ENCODE results near the gene NAV2. TPM values are rescaled to one million over a fixed set of nuclear protein-coding genes. Genes with fewer than 3 reads are reported as not detected.

Gene NAV2
- total RNA-seq, 1 donor from 2014 or later: 17.0 TPM

GRCh38 chr11:20048246-20048645 is 335.6 kb downstream of the NAV2 start:
- ATAC-seq: peak; percentile 19

GRCh38 chr11:20048707-20049106 is 336.1 kb downstream of the NAV2 start:
- no peak for ATAC-seq

- ATAC-seq: no peak
These were observed 336.6 kb downstream of the NAV2 start for GRCh38 chr11:20049231-20049630.

GRCh38 chr11:20050048-20050447 is 337.4 kb downstream of the NAV2 start:
- ATAC-seq: no peak

GRCh38 chr11:20050551-20051333 is 338.1 kb downstream of the NAV2 start:
- ATAC-seq: peak; percentile 75

- no peak for ATAC-seq
These were observed 339.1 kb downstream of the NAV2 start for GRCh38 chr11:20051469-20052399.

GRCh38 chr11:20053572-20053971 is 340.9 kb downstream of the NAV2 start:
- peak; percentile 52 for ATAC-seq

GRCh38 chr11:20054584-20054983 is 341.9 kb downstream of the NAV2 start:
- ATAC-seq: no peak

- ATAC-seq: no peak
These were observed 342.7 kb downstream of the NAV2 start for GRCh38 chr11:20055312-20055711.

- ATAC-seq: peak; percentile 87
These were observed 343.7 kb downstream of the NAV2 start for GRCh38 chr11:20056109-20056949.

GRCh38 chr11:20056950-20057943 is 344.6 kb downstream of the NAV2 start:
- no peak for ATAC-seq

- ATAC-seq: no peak
These were observed 346.3 kb downstream of the NAV2 start for GRCh38 chr11:20058749-20059458.

- no peak for ATAC-seq
These were observed 347.0 kb downstream of the NAV2 start for GRCh38 chr11:20059587-20060021.

- peak; percentile 34 for ATAC-seq
These were observed 347.5 kb downstream of the NAV2 start for GRCh38 chr11:20060181-20060580.

GRCh38 chr11:20060647-20061205 is 348.1 kb downstream of the NAV2 start:
- ATAC-seq: no peak

GRCh38 chr11:20061776-20062175 is 349.1 kb downstream of the NAV2 start:
- ATAC-seq: peak; percentile 62

GRCh38 chr11:20064961-20065405 is 352.3 kb downstream of the NAV2 start:
- no peak for ATAC-seq

GRCh38 chr11:20065406-20065805 is 352.8 kb downstream of the NAV2 start:
- no peak for ATAC-seq

- no peak for ATAC-seq
These were observed 353.6 kb downstream of the NAV2 start for GRCh38 chr11:20066013-20066782.
